GM21529 (cell line): Measurements from ENCODE around the gene ARHGAP15.

Experiments used
- ATAC-seq: cut with Tn5 transposase; IDR thresholded peaks from one replicate; pipeline ENCODE4 v1.9.1; 2021; ENCODE audit not compliant: unreplicated experiment

The ARHGAP15 gene

GRCh38 chr2:143144813-143145455 is 15.7 kb downstream of the ARHGAP15 start:
- no peak for ATAC-seq

GRCh38 chr2:143146366-143146765 is 17.1 kb downstream of the ARHGAP15 start:
- no peak for ATAC-seq

- ATAC-seq = no peak
Measured at GRCh38 chr2:143146815-143147530, 17.8 kb downstream of the ARHGAP15 start.

GRCh38 chr2:143148011-143148410 is 18.8 kb downstream of the ARHGAP15 start:
- ATAC-seq = no peak

- peak; percentile 37 for ATAC-seq
Measured at GRCh38 chr2:143148757-143149156, 19.5 kb downstream of the ARHGAP15 start.

GRCh38 chr2:143150287-143150686 is 21.1 kb downstream of the ARHGAP15 start:
- peak; percentile 74 for ATAC-seq

- no peak for ATAC-seq
Measured at GRCh38 chr2:143151111-143151752, 22.0 kb downstream of the ARHGAP15 start.

- no peak for ATAC-seq
Measured at GRCh38 chr2:143152219-143152618, 23.0 kb downstream of the ARHGAP15 start.

- no peak for ATAC-seq
Measured at GRCh38 chr2:143152637-143153036, 23.4 kb downstream of the ARHGAP15 start.

GRCh38 chr2:143155661-143156060 is 26.4 kb downstream of the ARHGAP15 start:
- ATAC-seq = no peak

- no peak for ATAC-seq
Measured at GRCh38 chr2:143157001-143157400, 27.8 kb downstream of the ARHGAP15 start.

GRCh38 chr2:143157418-143157817 is 28.2 kb downstream of the ARHGAP15 start:
- no peak for ATAC-seq

GRCh38 chr2:143158098-143158497 is 28.9 kb downstream of the ARHGAP15 start:
- no peak for ATAC-seq

GRCh38 chr2:143158551-143159485 is 29.6 kb downstream of the ARHGAP15 start:
- peak; percentile 53 for ATAC-seq

GRCh38 chr2:143159486-143159840 is 30.2 kb downstream of the ARHGAP15 start:
- ATAC-seq = no peak

GRCh38 chr2:143160732-143161707 is 31.8 kb downstream of the ARHGAP15 start:
- ATAC-seq = no peak

- peak; percentile 87 for ATAC-seq
Measured at GRCh38 chr2:143162123-143162837, 33.1 kb downstream of the ARHGAP15 start.

- no peak for ATAC-seq
Measured at GRCh38 chr2:143162997-143163396, 33.8 kb downstream of the ARHGAP15 start.

GRCh38 chr2:143163499-143163898 is 34.3 kb downstream of the ARHGAP15 start:
- no peak for ATAC-seq
